ENCODE data around the gene DDHD1.

GRCh38 chr14:53044486-53044885, 108.6 kb downstream of the DDHD1 start:
- no peak for TF ChIP-seq POLR2AphosphoS5 (IDR thresholded peaks at IDR 0.05; ENCODE audit: low read depth, low read length)
- no peak for TF ChIP-seq POLR2A (IDR thresholded peaks at IDR 0.05; ENCODE audit: low read depth, low read length)
- no peak for TF ChIP-seq PAX5 (IDR thresholded peaks at IDR 0.05; ENCODE audit: insufficient read depth, low read length, severe bottlenecking)

Data from GM12891 (cell line).